ENCODE measurements around the gene TIMM23.
"Not testable (repeated sequence)": the region's sequence is repeated elsewhere in the genome, so short reads cannot be mapped to it uniquely, and the experiment has no call there.

TIMM23 gene

DNA sequence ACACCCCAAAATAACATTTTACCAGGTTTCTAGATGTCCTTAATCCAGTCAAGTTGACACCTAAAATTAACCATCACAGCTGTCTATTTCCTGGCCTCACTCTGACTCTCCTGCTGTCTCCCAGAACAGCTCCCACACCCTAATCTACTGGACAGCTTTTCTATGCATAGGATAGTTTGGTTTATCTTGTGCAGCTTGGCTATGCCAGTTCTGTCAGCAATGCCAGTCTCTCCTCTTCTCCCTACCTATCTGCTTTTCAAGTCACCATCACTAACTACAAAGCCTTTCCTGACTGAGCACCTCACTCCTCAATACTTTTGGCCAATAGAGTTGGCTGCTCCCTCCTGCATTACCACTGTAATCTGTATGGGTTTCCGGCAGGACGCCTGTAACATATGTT, 53.1 kb downstream of the TIMM23 start:
- no peak for DNase-seq

DNA sequence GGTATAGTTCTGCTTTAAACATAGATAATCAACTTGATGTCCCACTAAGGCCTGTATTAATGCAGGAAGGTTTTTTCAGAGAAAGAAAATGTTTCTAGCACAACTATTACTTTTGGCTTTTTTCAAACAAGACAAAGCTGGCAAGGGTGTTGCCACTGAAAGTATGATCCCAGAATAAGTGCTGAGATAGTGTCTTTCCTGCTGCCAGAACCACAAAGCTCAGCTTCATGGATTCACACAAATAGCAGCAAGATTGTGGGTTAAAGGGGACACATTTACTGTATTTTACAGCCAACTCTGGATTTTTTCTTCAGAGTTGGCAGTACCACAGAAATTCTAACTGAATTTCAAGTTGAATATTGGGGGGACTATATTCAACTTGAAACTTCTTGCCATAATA, 53.8 kb downstream of the TIMM23 start:
- DNase-seq, result no peak

DNA sequence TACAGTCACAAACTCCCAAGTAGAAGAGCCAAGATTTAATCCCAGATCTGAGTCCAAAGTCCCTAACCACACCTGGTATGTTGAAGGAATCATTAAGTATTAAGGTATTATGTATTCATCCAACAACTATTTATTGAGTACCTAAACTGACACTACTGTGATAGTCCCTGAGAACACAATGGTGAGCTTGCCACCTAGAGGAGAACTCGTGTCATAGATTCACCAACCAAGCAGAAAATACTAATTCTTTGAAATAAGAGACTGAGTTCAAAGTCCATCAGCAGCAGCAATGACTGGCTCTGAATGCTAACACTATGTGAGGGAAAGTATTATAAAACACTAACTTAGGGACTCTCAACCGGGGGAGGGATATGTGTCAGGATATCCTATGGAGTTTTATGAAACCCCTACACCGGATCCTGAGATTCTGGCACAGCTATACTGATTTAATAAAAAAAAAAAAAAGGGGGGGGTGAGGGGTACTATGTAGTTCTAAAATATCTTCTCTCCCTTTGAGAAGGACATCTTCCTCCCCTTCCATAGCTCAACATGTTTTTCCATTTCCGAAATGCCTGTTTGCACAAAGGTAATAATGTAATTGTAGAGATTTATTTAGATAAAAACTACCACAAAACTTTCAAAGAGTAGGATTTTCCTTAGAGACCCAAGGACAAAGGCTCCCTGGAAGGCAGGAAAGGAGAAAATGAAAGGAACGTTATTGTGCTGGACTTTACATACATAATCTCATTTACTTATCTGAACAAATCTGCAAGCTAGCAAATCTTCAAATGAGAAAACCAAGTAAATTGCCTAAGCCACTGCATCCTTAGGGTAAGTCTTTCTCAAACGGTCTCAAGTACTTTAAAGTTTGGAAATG, 56.5 kb downstream of the TIMM23 start:
- DNase-seq, result no peak

DNA sequence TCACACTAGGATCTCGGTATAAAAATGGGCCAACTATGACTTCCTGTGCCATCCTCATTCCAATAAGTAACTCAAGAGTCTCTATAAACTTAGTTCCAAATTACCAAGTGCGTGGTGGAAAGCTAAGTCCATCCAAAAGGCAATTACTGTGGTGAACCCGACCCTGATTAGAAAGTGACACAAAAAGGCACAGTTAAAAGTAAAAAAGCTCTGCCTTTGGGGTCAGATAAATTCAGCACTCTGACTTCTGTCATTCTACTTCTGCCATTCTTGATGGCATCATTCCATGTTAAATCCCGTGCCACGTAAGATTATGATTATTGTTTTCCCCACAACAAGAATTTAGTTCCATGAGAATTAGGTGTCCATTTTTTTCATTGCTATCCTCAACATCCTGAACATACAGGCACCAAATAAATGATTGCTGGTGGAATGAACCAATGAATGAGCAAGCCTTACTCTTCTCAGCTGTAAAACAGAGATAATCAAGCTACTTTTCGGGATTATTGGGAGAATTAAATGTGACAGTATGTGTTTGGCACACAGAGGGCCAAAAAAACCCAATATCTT, 57.3 kb downstream of the TIMM23 start:
- DNase-seq, result no peak

DNA sequence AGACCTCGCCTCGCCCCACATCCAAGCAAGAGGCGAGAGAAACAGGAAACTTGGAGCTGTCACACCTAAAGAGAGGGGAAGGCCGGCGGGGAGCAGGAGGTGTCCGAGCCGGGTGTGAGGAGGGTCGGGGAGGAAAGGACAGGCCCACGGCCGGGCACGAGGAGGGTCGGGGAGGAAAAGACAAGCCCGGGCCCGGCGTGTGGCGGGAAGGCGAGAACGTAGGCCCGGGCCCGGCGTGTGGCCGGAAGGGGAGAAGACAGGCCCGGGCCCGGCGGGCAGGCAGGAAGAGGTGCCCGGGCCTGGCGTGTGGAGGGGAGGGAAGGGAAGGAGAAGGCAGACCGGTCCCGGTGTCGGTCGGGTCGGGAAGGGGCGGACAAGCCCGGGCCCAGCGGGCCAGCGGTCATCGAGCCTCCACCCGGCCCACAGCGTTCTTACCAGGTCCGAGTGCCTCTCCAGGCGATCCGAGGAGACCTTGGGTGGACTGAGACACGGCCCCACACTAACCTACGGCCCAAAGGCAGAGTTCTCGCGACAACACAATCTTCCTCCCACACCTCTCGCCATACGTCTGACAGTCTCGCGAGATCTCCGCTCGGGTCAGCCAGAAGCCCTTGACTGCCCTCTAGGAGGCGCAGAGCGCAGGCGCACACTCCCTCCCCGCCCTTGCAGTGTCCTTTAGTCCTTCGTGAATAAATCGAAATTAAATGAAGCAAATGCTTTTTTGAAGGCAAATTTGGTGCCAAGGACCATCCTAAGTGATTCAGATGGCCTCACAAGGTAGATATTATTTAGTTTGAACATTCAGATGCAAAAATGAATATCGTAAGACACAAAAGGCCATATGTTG, 58.0 kb downstream of the TIMM23 start, which contains the start of gene NCOA4:
TSS of gene NCOA4 (minus strand) at position 533 of the 847 bp plus-strand sequence. CDS start 13,943 bp downstream, outside the sequence.
- peak; percentile 77 to 90 for DNase-seq

DNA sequence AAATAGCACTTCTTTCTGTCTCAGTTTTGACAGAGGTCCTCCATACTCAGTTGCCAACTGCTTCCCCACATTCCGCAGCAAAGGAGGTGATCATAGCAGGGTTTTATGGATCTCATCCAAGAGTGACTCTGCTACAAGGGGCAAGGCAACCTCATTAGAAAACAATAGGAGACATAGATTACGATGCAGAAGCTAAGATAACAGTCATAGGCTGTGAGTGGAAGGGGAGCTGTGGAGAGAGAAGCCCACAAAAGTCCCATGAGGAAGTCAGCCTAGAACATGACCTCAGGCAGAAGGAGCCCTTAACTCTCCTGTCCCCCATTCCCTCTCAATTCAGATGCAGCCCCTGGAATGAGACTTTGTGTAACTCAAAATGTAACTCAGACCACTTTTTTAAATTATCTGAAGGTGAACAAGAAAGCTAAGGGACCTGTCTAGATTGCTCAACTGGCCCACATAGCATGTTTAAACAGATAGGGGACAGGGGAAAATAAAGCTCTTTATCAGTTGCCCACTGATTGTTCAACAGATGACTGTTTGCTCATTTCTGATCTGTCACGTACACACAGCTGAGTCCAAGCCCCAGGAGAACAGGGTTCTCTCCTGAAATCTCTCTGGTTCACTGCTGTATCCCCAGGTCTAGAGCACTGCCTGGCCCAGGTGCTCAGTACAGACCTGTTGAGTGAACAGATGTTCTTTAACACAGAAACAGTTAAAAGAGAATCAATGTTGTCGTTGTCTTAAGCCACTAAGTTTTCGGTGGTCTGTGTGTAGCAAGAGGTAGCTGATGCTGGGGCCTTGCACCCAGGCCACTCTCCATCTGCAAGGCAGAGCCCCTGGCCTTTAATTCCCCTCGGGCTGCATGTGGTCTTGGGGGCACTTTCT, 59.6 kb downstream of the TIMM23 start:
- no peak for DNase-seq

DNA sequence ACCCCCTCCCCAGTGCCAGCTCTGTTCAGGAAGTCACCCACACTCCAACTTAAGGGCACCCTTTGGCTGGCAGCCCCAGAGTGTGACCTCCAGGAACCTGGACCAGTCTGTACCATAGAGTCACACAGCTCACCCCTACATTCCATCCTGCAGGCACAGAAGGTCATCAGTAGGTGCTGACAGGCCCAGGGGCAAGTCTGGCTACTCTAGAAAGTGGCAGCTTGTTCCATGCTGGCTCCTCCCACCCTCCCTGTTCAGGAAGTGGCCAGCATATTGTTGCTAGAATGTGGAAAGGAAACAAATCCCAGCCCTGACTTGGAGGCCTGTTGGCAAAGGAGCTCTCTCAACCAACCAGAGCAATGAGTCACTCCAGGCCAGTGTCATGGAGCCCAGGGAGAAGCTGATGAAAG, 61.3 kb downstream of the TIMM23 start:
- DNase-seq, result no peak

DNA sequence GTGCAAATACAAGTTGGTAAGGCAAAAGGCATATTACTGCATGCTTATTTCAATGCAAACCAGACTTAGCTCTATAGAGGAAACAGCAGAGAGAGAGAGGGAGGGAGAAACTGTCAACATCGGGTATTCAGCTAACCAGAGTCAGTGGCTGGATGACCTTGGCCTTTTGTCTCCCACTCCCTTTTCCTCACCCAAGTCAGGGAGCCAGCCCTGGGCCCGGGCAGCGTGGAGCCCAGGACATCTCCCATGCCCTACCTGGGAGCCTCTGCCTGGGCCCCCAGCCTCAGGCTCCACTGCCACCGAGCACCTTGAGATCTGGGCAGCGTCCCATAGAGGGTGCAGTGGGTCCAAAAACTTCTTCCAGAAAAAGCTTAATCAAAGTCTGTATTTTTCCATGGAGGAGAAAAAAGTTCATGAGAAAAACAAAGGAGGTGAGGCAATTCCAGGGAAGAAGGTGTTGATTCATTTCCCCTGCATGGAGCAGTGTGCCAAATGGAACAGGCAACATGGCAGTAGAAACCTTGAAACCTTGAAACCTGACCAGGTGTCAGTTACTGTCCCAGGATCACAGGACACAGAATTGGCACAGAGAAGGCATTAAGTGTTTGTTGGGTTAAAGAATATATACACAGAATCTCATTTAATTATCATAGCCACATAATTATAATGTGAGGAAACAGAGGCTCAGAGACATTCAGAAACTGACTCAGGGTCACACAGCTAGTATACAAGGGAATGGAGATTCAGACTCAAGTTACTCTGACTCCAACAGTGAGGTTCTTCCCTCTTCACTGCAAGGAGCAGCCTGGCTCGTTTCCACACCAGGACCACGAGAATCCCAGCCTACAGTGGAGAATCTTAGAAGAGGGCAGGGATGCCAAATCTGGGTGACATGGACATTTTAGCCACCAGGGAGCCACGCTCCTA, 63.9 kb downstream of the TIMM23 start:
- DNase-seq, result no peak

DNA sequence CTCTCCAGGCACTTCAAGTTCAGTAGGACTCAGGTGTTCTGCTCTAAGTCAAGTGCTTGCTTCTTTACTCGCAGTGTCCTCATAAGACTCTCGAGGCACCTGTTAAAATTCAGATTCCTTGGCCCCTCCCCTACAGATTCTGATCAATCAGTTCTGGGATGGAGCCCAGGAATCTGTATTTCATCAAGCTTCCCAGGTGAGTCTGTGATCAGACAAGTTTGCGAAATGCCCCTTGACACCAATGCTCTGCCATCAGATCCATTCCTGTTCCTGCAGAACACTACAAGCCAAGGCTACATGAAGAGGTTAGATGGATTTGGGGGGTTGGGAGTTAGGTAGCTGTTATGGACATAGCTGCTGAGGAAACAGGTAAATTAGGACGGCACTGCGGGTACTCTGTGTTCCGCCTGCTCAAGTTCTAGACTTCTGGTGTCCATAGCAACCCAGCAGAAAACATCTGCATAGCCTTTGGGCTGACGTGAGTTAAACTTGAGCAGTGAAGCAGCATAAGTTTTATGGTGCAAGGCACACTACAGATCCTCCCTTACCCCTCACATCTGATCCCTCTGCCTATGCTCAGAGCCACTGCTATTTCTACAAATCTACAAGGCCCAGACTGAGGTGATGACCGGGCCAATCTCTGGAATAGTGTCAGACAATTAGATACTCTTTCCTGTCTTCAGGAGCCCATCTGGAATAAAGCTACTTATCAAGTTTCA, 65.0 kb downstream of the TIMM23 start:
- no peak for DNase-seq

DNA sequence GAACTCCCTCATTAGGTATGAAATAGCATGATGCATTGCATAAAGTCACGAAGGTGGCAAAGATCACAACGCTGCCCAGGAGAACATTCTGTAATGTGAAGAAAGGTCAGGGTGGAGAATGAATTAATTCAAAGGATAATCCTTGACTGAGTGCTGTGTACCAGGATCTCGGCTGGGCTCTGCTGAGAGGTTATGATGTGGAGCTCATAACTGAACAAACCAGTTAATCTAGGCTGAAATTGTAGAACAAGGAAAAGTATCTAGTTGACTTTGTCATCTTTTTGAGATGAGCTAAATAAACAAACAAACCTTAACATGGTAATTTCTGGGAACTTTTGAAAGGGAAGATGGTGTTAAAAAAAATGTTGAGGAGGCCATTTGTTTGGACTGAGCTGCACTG, 67.7 kb downstream of the TIMM23 start:
- DNase-seq, result no peak

DNA sequence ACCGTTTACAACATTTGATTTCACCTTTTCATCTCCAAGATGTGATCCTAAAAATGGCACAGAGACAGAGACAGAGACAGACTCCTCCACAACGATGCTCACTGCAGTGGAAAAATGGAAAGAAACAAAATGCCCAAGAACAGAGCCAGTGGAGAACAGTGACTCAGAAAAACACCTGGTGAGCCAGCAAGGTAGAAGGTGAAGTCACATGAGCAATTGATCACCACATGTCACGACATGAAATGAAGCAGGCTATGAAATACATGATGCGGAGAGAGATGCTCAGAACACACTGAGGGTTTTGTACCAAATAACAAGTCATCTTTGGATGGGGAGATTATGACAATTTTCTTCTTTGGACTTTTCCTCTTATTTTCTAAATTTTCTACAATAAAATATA, 70.2 kb downstream of the TIMM23 start:
- DNase-seq, result no peak

DNA sequence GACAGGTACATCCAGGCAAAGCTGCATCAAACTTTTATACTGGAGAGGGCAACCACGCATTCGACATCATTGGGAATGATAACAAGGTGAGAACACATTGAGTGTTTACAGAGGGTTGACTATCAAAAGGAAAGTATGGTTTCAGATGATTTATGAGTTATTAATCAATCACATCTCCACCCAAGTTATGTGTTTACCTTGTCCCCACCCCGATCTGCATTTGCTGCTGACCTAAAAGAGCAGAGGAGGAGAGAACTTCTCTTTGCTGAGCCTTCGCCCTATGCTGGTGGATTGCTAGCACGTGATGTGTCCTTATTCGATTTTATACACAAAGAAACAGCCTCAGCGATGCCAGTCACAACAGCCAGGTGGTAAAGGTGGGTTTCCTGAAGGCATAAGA, 74.0 kb downstream of the TIMM23 start, which contains the start of gene MSMB:
TSS of gene MSMB (minus strand) at position 9 of the 400 bp plus-strand sequence. CDS start 32 bp downstream, outside the sequence.
- DNase-seq, result no peak

DNA sequence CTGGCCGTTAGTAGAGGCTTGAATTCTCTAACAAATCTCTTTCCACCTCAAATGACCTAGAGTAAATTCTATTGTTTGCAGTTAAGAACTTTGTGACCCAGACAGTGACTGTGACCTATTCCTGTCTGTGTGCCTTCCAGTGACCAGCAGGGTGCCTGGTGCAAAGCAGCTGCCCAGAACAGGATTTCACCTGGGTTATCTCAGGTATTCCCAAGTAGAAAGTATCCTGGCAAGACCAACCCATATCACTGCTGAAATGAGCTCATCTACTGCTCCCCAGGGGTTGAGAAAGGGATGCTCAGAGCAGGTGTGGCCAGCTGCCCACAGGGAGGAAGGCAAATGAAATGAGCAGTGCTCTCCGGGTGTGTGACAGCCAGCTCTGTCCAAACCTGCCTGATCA, 75.9 kb downstream of the TIMM23 start:
- no peak for DNase-seq

DNA sequence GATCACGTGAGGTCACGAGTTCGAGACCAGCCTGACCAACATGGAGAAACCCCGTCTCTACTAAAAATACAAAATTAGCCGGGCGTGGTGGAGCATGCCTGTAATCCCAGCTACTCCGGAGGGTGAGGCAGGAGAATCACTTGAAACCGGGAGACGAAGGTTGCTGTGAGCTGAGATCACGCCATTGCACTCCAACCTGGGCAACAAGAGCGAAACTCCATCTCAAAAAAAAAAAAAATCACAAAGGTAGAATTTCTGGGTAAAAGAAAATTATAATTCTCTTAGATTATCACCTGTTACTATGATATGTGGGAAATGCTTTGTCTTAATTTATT, 77.2 kb downstream of the TIMM23 start:
- not testable (repeated sequence) for DNase-seq

DNA sequence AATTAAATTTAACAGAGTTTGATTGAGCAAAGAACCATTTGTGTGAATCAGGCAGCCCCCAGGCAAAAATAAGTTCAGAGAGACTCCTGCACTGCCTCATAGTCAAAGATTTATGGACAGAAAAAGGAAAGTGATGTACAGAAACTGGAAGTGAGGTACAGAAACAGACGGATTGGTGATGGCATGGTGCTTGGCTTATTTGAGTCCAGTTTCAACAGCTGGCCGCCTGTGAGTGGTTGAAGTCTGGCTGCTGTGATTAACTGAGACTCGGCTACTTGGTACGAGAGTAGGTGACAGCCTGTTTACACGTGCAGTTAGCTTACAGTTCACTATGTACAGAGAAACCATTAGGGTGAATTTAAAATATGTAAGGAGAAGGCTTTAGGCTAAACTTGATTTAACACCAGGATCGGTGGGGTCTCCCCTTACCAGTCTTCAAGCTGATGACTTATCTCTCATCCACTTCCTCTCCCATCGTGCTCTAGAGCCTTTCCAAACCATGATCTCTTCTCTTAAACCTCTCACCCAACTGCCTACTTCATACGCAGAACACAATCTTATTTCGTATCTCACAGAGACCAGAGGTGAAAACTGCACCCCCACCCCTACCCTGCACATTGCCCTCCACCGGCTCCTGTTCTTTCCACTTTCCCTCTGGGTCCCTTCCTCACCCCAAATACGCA, 78.8 kb downstream of the TIMM23 start:
- DNase-seq, result no peak

DNA sequence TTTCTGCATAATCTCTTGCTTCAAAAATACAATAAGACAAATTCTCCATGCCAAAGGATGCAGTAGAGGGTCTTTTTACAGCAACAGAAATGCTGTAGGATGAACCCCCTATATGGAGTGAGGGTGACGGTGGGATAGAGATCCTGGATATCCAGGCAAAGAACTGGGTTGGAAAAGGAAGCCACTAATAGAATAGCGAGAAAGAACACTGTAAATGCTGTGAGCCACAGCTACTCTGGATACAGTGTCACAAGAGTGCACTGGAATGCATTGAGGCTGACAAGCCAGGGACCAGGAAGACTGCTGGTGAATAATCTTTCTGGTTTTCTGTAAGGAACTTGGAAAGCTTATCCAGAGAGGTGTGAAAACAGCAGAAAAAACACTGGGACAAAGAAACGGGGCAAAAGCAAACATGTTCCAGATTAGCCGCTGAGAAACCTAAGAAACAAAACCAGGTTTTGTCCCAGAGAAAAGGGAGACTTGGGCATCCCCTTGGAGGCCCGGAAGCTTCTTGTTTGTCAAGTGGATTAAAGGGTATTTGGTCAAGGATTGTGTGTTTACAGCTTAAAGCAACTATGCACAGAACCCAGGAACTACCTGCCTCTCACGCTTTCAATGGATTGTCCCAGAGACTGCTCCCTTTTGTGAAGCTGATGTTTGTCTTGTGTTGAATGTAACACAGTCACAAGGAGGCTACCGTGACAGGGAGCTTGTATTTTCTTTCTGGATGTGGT, 79.9 kb downstream of the TIMM23 start:
- DNase-seq, result no peak

DNA sequence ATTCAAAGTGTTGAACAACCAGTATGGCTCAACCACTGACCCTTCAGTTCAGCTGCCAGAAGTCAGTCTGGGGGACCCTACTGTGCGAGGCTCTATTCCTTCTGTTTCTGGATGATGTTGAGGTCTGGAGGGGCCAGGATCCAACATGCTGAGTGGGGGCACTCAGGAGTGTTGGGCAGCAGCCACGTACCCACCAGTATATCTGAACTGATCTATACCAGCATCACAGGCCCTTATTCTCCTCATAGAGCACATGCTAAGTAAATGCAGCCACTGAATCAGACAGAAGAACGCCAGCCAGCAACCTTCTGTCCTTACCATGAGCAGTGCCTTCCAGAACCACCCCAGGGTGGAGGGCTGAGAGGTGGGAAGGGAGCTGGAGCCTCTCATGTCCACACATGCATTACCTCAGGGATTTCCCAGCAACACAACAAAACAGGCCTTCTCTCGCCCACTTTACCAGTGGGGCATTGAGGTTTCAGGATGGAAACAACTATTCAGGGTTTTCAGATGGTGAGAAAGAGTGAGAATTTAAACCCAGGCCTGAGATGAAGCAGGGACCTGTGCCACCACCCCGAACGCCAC, 80.6 kb downstream of the TIMM23 start:
- DNase-seq, result no peak
